ENCODE results near the gene PTPRO.
"Not testable (repeated sequence)": the region's sequence is repeated elsewhere in the genome, so short reads cannot be mapped to it uniquely, and the experiment has no call there.

The PTPRO gene

DNA sequence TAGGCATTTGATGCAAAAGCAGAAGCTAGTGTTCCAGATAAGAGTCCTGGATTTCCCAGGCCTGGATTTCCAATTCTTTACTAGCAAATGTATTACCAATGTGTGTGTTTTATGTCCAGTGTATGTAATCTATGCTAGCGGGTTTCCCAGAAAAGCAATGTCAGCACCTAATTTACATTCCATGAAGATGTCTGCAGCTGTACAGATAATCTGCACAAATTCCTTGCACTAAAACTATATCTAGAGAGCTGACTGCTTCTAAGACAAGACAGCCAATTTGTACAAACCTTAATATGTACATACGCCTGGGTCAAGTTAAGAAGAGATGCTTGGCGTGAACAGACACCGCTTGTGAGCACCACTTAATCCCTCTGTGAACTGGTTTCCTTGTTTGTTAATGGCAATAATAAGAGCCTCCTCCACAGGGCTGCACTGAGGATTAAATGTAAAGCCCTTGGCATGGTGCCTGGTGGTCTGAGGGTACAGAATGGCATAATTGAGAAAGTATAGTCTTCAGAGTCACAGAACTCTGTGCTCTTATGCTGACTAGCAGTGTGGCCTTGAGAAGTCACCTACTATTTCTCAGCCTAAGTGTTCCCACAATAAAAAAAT lies 281.3 kb downstream of the PTPRO start:
- H3K36me3 ChIP-seq: no peaks in the 10 kb centered on the region
- H3K4me3 ChIP-seq (ENCODE audit: low read depth, low read length): no peak overlapping the region
- H3K27me3 ChIP-seq (ENCODE audit: insufficient read depth, low read depth, severe bottlenecking): no peaks in the 10 kb centered on the region
- DNase-seq: peak; percentile 16
- TF ChIP-seq, protein P1, sequence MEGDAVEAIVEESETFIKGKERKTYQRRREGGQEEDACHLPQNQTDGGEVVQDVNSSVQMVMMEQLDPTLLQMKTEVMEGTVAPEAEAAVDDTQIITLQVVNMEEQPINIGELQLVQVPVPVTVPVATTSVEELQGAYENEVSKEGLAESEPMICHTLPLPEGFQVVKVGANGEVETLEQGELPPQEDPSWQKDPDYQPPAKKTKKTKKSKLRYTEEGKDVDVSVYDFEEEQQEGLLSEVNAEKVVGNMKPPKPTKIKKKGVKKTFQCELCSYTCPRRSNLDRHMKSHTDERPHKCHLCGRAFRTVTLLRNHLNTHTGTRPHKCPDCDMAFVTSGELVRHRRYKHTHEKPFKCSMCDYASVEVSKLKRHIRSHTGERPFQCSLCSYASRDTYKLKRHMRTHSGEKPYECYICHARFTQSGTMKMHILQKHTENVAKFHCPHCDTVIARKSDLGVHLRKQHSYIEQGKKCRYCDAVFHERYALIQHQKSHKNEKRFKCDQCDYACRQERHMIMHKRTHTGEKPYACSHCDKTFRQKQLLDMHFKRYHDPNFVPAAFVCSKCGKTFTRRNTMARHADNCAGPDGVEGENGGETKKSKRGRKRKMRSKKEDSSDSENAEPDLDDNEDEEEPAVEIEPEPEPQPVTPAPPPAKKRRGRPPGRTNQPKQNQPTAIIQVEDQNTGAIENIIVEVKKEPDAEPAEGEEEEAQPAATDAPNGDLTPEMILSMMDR (IDR thresholded peaks at IDR 0.05; ENCODE audit: low read depth, low read length): no peak
- no peaks in the 10 kb centered on the region for H3K9me3 ChIP-seq (ENCODE audit: severe bottlenecking)
- H3K27ac ChIP-seq: no peak overlapping the region

DNA sequence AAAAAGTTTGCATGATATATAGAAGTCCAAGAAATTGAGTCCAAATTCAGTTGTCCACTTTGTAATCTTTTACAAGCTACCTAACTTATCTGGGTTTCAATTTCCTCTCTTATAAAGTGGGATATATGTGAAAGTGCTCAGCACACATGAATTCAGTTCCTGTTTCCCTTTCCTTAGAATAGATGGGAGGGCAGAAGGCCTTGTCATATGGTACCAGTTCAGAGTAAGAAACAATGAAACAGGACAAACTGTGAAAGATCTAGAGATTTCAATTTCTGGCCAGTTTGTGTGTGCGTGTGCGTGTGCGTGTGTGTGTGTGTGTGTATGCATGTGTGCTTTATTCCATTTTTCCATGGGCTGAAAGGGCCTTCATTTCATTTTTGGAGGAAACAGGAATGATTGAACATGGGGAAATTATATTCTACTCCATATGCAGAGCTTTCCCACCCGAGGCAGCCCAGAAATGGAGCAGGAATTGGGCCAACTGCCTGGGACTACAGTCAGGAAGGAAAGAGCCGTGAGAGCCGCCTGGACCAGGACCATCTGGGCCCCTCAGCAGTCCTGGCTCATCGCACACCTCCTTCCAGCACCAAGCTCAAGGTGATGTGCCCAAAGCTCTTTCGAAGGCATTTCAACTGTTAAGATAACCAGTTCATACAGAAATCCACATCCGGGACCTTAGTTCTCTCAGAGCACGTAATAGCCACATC lies 283.7 kb downstream of the PTPRO start:
- no peaks in the 10 kb centered on the region for H3K27me3 ChIP-seq (ENCODE audit: insufficient read depth, low read depth, severe bottlenecking)
- no peaks in the 10 kb centered on the region for H3K36me3 ChIP-seq
- no peak overlapping the region for H3K4me3 ChIP-seq (ENCODE audit: low read depth, low read length)
- no peak for DNase-seq
- H3K9me3 ChIP-seq (ENCODE audit: severe bottlenecking): no peaks in the 10 kb centered on the region
- no peak overlapping the region for H3K27ac ChIP-seq
- TF ChIP-seq, protein P1 (IDR thresholded peaks at IDR 0.05; ENCODE audit: low read depth, low read length): no peak

DNA sequence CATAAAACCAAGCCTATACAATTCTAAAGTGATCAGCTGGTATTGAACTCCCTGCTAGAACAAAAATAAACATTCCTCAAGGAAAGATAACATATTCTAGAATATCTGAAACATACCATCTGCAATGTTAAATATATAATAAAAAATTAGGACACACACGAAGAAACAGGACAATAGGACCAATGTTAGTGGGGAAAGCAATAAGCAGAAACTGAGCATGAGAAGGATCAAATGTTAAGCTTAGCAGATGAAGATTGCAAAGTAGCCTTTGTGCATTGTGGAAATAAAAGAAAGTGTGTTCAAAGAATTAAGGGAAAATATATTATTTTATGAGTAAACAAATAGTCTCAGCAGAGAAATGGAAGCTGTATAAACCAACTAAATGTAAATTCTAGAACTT lies 286.1 kb downstream of the PTPRO start:
- Histone ChIP-seq H3K4me3 (ENCODE audit: low read depth, low read length) (no peak overlapping the region), H3K36me3 (no peaks in the 10 kb centered on the region), H3K27ac (no peak overlapping the region), H3K27me3 (ENCODE audit: insufficient read depth, low read depth, severe bottlenecking) (no peaks in the 10 kb centered on the region), H3K9me3 (ENCODE audit: severe bottlenecking) (peaks cover 2% of the 10 kb centered on the region)
- DNase-seq: no peak
- TF ChIP-seq, protein P1 (IDR thresholded peaks at IDR 0.05; ENCODE audit: low read depth, low read length): no peak

DNA sequence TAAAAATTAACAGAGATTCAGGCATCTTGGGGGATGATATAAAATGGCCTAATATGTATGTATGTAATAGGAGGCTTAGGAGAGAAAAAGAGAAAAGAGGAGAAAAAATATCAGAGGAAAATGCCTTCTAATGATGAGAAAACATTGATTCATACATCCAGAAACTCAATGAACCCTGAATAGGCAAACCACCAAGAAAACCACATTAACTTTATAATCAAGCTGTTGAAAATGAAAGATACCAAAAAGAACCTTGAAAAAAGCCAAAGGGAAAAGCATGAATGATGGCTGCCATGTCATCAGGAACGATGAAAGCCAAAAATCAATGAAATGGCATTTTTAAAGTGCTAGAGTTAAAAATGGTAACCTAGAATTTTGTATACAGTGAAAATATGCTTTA lies 286.6 kb downstream of the PTPRO start:
- TF ChIP-seq, protein P1 (IDR thresholded peaks at IDR 0.05; ENCODE audit: low read depth, low read length): no peak
- H3K27me3 ChIP-seq (ENCODE audit: insufficient read depth, low read depth, severe bottlenecking): no peaks in the 10 kb centered on the region
- H3K27ac ChIP-seq: no peak overlapping the region
- H3K9me3 ChIP-seq (ENCODE audit: severe bottlenecking): peaks cover 7% of the 10 kb centered on the region
- H3K36me3 ChIP-seq: no peaks in the 10 kb centered on the region
- no peak for DNase-seq
- no peak overlapping the region for H3K4me3 ChIP-seq (ENCODE audit: low read depth, low read length)

DNA sequence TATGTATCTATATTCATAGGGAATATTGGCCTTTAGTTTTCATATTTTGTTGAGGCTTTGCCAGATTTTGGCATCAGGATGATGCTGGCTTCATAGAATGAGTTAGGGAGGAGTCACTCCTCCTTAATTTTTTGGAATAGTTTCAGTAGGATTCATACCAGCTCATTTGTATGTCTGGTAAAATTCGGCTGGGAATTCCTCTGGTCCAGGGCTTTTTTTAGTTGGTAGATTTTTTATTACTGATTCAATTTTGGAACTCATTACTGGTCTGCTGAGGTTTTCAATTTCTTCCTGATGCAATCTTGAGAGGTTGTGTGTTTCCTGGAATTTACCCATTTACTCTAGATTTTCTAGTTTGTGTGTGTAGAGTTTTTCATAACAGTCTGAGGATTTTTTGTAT lies 291.7 kb downstream of the PTPRO start:
- no peaks in the 10 kb centered on the region for H3K27me3 ChIP-seq (ENCODE audit: insufficient read depth, low read depth, severe bottlenecking)
- H3K4me3 ChIP-seq (ENCODE audit: low read depth, low read length): no peak overlapping the region
- no peak overlapping the region for H3K27ac ChIP-seq
- peaks cover 13% of the 10 kb centered on the region for H3K9me3 ChIP-seq (ENCODE audit: severe bottlenecking)
- no peak for DNase-seq
- TF ChIP-seq, protein P1 (IDR thresholded peaks at IDR 0.05; ENCODE audit: low read depth, low read length): no peak
- H3K36me3 ChIP-seq: no peaks in the 10 kb centered on the region

DNA sequence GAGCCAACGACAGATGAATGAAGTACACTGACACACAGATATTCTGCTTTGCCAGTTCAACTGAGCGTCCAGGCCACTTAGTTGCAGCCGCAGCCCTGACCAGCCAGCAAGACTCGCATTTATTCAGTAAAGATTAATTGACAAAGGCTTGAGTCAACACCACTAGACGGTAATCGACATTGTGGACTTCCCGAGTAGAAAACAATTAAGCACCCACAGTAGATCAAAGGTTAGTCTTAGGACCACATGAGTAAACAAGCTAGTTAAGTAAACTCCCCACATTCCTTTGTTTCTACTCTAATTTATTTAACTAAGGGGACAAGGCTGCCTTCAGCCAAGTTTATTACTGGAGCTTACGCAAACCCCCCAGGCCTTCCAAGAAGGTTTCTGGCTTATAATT lies 294.2 kb downstream of the PTPRO start:
- H3K27me3 ChIP-seq (ENCODE audit: insufficient read depth, low read depth, severe bottlenecking); H3K27ac ChIP-seq; DNase-seq; H3K36me3 ChIP-seq; H3K4me3 ChIP-seq (ENCODE audit: low read depth, low read length): not testable (repeated sequence)
- H3K9me3 ChIP-seq (ENCODE audit: severe bottlenecking): peaks cover 13% of the 10 kb centered on the region
